Smooth muscle cell (in vitro differentiated cells): ENCODE data around the gene POLA1. TPM values are rescaled to one million over a fixed set of nuclear protein-coding genes. Genes with fewer than 3 reads are reported as not detected.

Source experiments
- DNase-seq: peaks from one replicate; lab custom pipeline; 2025; ENCODE audit not compliant: unreplicated experiment; lab: John Stamatoyannopoulos, UW
- H2AFZ ChIP-seq: fragments of 200-600 bp; sonication (generic); 2 replicates; pipeline ENCODE4 v1.6.0; 2016; ENCODE audit warnings: antibody characterized with exemption, low read depth, mild to moderate bottlenecking
- H3F3A ChIP-seq: fragments of 200-600 bp; sonication (generic); 2 replicates; pipeline ENCODE4 v1.6.0; 2017; ENCODE audit warnings: antibody characterized with exemption, low read depth
- H3K27ac ChIP-seq: fragments of 200-600 bp; sonication (generic); 2 replicates; pipeline ENCODE4 v1.5.1; 2016; ENCODE audit warnings: low read depth, mild to moderate bottlenecking
- H3K27me3 ChIP-seq: fragments of 200-600 bp; sonication (generic); 2 replicates; pipeline ENCODE4 v1.6.1; 2016; ENCODE audit warnings: low read depth, mild to moderate bottlenecking
- H3K36me3 ChIP-seq: fragments of 200-600 bp; sonication (generic); 2 replicates; pipeline ENCODE4 v1.5.1; 2016; ENCODE audit warnings: low read depth
- H3K4me1 ChIP-seq: fragments of 200-600 bp; sonication (generic); 2 replicates; pipeline ENCODE4 v1.5.1; 2016; ENCODE audit warnings: low read depth
- H3K4me2 ChIP-seq: fragments of 200-600 bp; sonication (generic); 2 replicates; pipeline ENCODE4 v1.6.0; 2016; ENCODE audit warnings: mild to moderate bottlenecking
- H3K4me3 ChIP-seq: fragments of 200-600 bp; sonication (generic); 2 replicates; pipeline ENCODE4 v1.5.1; 2016; ENCODE audit warnings: mild to moderate bottlenecking
- H3K79me2 ChIP-seq: fragments of 200-600 bp; sonication (generic); 2 replicates; pipeline ENCODE4 v1.6.0; 2016; ENCODE audit warnings: low read depth, mild to moderate bottlenecking
- H3K9ac ChIP-seq: fragments of 200-600 bp; sonication (generic); 2 replicates; pipeline ENCODE4 v1.6.0; 2016; ENCODE audit warnings: low read depth
- H3K9me3 ChIP-seq: fragments of 200-600 bp; sonication (generic); replicated peaks from 2 replicates; pipeline ENCODE4 v1.5.1; 2016; ENCODE audit warnings: low read depth
- H4K20me1 ChIP-seq: fragments of 200-600 bp; sonication (generic); 2 replicates; pipeline ENCODE4 v1.6.0; 2016; ENCODE audit warnings: low read depth
- WGBS: methylation state at CpG from one replicate; pipeline ENCODE4 v1.1.7; 2016; ENCODE audit warnings: low lambda C conversion rate; 5-methylcytosine and 5-hydroxymethylcytosine counted together
- polyA plus RNA-seq: library from polyadenylated mRNA; unstranded; fragments of >200 nt; fragmentation: Nextera tagmentation; extraction: Ambion mirVana; gene quantifications from 2 replicates; pipeline ENCODE4 v1.2.1, GENCODE V29; 2016
- total RNA-seq: library from RNA; depleted of rRNA; stranded (reverse); fragments of >200 nt; gene quantifications from 2 replicates; pipeline ENCODE4 v1.2.3, GENCODE V29; 2014
- TF ChIP-seq, protein P1 (sequence below): fragments of 200-600 bp; sonication (generic); IDR thresholded peaks from 2 replicates; pipeline ENCODE4 v1.5.1; 2017; ENCODE audit warnings: borderline replicate concordance, mild to moderate bottlenecking, antibody characterized with exemption; ENCODE audit not compliant: insufficient read depth, poor library complexity, severe bottlenecking

Gene POLA1
- total and polyA plus RNA-seq, 2 experiments from 2014 or later: 5.4 to 11.7 TPM

DNA sequence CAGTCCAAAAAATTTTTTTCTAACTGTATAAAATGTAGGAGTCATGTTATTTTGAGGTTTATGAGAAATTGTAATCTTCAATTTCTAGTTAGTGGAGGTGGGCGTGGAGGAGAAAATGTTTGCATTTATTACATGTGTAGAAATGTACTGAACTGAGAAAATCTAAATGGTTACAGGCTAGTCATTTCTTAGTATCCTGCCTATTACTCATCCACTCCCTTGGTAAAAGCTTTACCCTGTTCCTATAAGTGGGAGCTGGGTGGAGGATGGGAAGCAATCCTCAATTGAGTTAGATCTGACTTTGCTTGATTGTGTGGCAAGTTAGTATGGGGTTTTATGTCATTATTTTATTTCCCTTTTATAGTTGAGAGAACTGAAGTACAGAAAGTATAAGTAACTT lies 73.8 kb downstream of the POLA1 start:
- H3K79me2 ChIP-seq: no peaks in the 10 kb centered on the region
- DNase-seq: no peak
- H3F3A ChIP-seq: no peaks in the 10 kb centered on the region
- H3K4me2 ChIP-seq: no peak overlapping the region
- no peak overlapping the region for H3K4me3 ChIP-seq
- 94% methylated on average over 1 of the region's 1 CpG for WGBS
- no peaks in the 10 kb centered on the region for H3K9me3 ChIP-seq
- no peaks in the 10 kb centered on the region for H3K27me3 ChIP-seq
- no peak overlapping the region for H3K9ac ChIP-seq
- TF ChIP-seq, protein P1, sequence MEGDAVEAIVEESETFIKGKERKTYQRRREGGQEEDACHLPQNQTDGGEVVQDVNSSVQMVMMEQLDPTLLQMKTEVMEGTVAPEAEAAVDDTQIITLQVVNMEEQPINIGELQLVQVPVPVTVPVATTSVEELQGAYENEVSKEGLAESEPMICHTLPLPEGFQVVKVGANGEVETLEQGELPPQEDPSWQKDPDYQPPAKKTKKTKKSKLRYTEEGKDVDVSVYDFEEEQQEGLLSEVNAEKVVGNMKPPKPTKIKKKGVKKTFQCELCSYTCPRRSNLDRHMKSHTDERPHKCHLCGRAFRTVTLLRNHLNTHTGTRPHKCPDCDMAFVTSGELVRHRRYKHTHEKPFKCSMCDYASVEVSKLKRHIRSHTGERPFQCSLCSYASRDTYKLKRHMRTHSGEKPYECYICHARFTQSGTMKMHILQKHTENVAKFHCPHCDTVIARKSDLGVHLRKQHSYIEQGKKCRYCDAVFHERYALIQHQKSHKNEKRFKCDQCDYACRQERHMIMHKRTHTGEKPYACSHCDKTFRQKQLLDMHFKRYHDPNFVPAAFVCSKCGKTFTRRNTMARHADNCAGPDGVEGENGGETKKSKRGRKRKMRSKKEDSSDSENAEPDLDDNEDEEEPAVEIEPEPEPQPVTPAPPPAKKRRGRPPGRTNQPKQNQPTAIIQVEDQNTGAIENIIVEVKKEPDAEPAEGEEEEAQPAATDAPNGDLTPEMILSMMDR: no peak
- no peaks in the 10 kb centered on the region for H3K36me3 ChIP-seq
- H3K27ac ChIP-seq: no peak overlapping the region
- no peak overlapping the region for H2AFZ ChIP-seq
- H3K4me1 ChIP-seq: no peaks in the 10 kb centered on the region
- H4K20me1 ChIP-seq: no peaks in the 10 kb centered on the region

GRCh38 chrX:24768556-24768955 lies 74.8 kb downstream of the POLA1 start:
- H4K20me1 ChIP-seq: no peaks in the 10 kb centered on the region
- no peaks in the 10 kb centered on the region for H3F3A ChIP-seq
- no peak overlapping the region for H2AFZ ChIP-seq
- no peak overlapping the region for H3K4me2 ChIP-seq
- no peak overlapping the region for H3K27ac ChIP-seq
- no peaks in the 10 kb centered on the region for H3K9me3 ChIP-seq
- H3K79me2 ChIP-seq: no peaks in the 10 kb centered on the region
- H3K36me3 ChIP-seq: no peaks in the 10 kb centered on the region
- no peak overlapping the region for H3K4me3 ChIP-seq
- WGBS: 83% methylated on average over 5 of the region's 5 CpGs
- no peak for DNase-seq
- H3K4me1 ChIP-seq: no peaks in the 10 kb centered on the region
- no peaks in the 10 kb centered on the region for H3K27me3 ChIP-seq
- H3K9ac ChIP-seq: no peak overlapping the region
- TF ChIP-seq, protein P1: no peak

- Histone ChIP-seq H3K9me3 (no peaks in the 10 kb centered on the region), H2AFZ (no peak overlapping the region), H3K27ac (no peak overlapping the region), H3K36me3 (no peaks in the 10 kb centered on the region), H4K20me1 (no peaks in the 10 kb centered on the region), H3K27me3 (no peaks in the 10 kb centered on the region), H3K9ac (no peak overlapping the region), H3K4me1 (peaks cover 4% of the 10 kb centered on the region), H3K4me3 (no peak overlapping the region), H3F3A (no peaks in the 10 kb centered on the region), H3K4me2 (no peak overlapping the region), H3K79me2 (no peaks in the 10 kb centered on the region)
- TF ChIP-seq, protein P1: no peak
- WGBS: 83% methylated on average over 2 of the region's 2 CpGs
- DNase-seq: no peak
Measured at GRCh38 chrX:24774650-24775049, 80.9 kb downstream of the POLA1 start.

DNA sequence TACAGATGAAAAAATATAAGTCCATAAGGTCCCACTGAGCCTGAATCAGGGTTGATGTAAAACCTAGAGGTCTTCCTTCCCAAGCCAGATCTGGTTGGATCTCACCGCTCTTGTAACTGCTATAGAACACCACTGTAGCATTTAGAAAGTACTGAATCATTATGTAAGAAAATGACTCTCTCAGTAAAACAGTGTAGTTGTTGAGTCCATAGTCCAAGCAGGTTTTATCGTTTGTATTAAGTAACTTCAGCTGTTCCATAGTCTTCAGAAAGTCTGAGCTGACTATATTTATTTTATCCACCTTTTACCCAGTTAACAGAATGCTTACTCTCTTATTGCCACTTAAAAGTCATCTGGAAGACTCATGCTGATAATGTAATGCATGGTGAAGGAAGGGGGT lies 82.2 kb downstream of the POLA1 start:
- Histone ChIP-seq H3F3A (no peaks in the 10 kb centered on the region), H2AFZ (no peak overlapping the region), H3K79me2 (no peaks in the 10 kb centered on the region), H3K4me1 (peaks cover 4% of the 10 kb centered on the region), H3K4me3 (no peak overlapping the region), H3K36me3 (no peaks in the 10 kb centered on the region), H3K9me3 (no peaks in the 10 kb centered on the region), H4K20me1 (no peaks in the 10 kb centered on the region), H3K9ac (no peak overlapping the region), H3K27me3 (no peaks in the 10 kb centered on the region), H3K4me2 (no peak overlapping the region), H3K27ac (no peak overlapping the region)
- TF ChIP-seq, protein P1: no peak
- 99% methylated on average over 2 of the region's 2 CpGs for WGBS
- no peak for DNase-seq
